Measurements from ENCODE around the gene EEPD1. TPM values are rescaled to one million over a fixed set of nuclear protein-coding genes. Genes with fewer than 3 reads are reported as not detected.
"Not testable (repeated sequence)": the region's sequence is repeated elsewhere in the genome, so short reads cannot be mapped to it uniquely, and the experiment has no call there.

EEPD1 gene
- 14.4 and 18.5 TPM in 2 replicates for total RNA-seq

DNA sequence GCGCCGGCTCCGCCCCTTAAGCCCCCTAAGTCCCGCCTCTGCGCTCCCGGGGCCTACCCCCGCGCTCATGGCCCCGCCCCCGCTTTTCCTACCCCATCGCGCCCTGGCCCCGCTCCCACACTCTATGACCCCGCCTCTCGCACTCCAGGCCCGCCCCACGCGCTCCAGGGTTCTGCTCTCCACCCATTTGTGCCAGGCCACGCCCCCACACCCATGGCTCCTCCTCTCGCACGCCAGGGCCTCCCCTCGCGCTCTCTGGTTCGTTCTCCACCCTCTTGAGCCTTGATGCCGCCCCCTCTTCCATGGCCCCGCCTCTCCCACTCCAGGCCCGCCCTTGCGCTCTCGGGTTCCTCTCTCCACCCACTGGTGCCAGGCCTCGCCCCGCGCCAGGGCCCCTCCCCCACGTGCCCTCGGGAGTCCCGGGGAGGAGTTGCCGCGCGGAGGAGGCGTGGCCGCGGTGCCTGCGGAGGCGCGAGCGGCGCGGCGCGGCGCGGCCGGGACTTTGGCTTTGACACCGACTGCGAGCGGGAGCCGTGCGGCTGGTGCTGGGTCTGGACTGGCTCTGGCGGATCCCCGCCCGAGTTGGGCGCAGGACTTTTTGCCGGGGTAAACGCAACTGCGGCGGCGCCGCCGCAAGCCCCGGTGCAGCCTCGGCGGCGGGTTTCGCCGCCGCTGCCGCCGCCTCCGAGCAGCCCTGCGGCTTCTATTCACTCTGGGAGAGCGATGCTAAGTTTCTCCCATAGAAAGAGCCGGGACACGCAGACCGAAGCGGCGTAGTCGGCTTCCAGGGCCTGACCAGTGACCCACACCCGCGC is at the start of gene EEPD1:
Gene EEPD1 (plus strand): TSS at position 499 of the 815 bp plus-strand sequence. CDS start 1,071 bp downstream, outside the sequence.
- intact Hi-C loops (cut with micrococcal nuclease) = loop anchor here (1.0 to 10.0 kb wide), 11 partner anchors 38 to 1294 kb away; partner anchors contain the start of genes DPY19L1, ELMO1 and HERPUD2

DNA sequence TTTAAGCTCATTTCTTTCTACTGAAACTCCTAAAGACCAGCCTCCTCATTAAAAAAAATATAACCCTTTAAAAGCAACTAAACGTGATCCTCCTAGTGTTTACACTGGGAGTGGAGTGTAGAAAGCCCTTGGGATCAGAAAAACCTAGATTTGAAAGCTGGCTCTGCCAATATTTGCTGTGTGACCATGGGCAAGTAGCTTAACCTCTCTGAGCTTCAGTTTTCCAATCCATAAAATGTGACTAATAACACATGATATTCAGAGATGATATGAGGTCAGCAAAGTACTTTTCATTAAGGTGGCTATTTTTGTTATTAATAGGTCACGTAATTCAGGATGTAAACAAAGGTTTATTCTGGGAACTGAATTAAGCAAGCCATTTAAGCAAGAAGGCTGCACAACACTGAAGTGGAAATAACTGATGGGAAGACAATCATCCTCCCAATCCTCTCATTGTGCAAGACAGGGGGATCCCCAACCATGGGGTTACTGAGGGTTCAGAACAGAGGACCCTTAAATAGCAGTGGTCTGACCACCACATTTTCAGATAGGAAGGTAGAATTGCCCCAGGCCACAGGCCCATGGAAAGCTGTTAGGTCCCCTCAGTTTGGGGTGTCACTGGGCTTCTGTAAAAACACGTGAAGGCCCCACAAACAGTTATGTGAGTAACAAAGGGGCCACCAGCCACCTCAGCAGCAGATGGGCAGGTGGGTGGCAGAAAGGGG is 49.1 kb upstream of the EEPD1 start:
- intact Hi-C loops (cut with micrococcal nuclease) = no loop called here

DNA sequence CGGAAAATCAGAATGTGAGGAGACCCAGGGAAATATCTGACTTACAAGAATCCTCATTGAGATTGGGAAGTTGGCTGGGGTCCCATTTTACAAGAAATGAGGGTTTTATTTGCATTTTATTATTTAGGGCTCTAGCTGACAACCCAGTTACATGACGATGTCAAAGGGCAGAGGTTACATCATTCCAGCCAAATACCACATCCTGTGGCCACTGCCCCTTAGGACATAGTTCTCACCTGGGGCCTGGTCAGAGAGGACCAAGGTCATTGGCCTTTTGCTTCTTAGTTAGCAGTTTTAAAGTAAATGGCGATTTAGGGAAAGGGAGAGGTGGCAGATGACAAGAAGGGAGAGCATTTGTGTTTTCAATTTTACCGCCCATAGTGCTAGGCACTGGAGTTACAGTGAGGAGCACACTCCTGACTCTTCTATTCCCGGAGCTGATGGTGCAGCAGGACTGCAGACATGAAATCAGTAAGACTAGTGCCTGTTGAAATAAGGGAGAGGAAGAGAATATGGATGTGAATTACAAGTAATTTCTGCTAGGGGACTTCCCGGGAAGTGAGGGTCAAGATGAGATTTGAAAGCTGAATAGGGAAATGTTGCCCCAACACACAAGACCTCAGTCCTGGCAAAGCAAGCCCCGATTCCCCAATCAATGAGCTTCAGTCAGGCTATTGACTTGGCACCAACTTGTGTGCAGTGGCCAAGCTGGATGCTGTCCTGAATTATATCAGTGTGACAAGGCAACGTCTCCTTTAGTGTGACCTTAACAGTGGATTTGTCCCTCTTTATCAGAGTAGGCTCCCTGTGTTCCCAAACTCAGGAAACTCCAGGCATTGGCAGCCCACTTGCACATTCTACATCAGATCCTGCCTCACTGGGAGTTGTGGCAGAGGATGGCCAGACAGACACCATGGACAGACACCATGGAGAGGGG is 45.8 kb upstream of the EEPD1 start:
- intact Hi-C loops (cut with micrococcal nuclease) = not testable (repeated sequence)

DNA sequence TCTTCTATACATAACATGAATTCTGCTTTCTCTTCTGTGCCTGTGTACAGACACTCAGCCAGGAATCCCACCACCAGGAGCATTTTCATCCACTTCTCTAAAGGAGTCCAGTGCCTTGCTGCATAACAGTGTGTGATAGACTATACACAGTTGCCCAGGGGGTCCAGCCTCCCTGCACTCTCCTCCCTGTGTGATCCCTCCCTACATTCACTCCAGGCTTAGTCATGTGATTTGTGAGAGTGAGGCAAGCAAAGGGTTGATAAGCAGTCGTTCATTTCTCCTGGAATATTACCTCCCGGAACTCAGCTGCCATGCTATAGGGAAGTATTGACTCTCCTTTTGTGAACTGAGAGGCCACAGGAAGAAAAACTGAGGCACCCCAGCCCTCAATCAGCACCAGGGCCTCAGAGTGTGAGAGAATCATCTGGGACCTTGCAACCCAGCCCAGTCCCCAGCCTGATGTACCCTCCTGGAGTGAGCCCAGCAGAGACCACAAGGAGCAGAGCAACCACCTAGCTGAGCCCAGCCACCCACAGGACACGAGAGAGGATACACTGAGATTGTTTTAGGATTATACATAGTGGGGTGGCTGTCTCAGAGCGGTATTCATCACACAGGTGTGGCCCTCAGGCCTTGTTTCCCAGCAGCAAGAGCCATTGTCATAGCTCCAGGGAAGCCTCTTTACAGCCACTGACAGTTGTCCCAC is 45.0 kb upstream of the EEPD1 start:
- intact Hi-C loops (cut with micrococcal nuclease) = no loop called here

DNA sequence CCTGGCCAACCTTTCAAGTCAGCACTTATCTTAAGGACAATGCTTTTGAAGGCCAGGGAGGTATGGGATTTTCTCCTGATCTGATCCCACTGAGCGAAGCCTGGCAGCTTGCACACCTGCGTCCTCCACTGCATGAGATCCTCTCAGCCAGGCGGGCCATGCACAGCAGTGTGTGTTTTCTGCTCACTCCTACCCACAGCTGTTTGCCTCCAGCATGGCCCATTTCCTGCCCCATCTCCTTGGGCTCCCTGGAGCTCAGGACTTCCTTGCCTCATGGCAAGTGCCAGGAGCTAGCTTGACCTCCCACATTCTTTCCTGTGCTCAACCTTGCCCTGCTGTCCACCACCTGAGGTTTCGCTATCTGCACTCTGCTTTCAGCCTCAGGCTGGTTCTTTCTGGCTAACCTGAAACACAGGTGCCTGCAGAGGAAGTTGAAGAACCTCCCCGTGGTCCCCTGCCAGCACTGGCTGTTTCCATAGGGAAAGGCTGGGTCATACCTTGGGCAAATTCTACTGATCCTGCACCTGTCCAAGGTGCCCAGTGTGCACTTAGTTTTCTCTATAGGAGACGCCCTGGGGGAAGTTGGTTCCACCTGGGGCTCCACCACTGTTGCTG is 43.9 kb upstream of the EEPD1 start:
- intact Hi-C loops (cut with micrococcal nuclease) = no loop called here

DNA sequence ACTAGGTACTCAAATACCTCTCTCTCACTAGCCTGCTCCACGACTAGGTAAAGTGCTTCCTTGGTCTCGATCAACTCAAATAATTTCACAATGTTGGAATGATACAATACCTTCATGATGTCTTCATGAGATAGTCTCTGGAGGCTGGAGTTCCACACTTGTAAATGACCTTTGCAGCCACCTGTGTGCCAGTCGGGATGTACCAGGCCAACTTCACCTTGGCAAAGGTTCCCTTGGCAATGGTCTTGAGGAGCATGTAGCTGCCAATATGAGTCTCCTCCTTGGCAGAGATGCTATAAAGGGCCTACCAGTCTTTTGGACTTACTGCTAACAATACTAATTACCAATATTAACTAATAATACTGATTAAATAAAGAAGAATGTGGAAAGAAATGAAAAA is 42.5 kb upstream of the EEPD1 start:
- intact Hi-C loops (cut with micrococcal nuclease) = no loop called here

DNA sequence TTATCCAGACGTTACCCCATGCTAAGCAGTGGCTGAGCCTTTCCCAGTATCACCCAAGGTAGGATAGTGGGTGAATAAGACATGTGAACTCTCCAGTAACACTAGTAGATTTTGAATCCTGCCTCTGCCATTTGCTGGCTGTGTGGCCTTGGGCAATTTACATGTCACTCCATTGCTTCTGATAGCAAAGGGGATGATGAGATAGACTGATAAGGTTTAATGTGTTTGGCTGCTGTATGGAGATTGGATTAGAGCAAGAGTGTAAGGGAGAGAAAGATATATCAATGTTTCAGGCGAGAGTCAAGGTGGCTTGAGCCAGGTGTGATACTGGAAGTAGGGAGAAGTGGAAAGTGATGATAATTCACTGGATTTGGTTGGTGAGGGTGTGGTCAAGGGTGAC is 40.1 kb upstream of the EEPD1 start:
- intact Hi-C loops (cut with micrococcal nuclease) = no loop called here

DNA sequence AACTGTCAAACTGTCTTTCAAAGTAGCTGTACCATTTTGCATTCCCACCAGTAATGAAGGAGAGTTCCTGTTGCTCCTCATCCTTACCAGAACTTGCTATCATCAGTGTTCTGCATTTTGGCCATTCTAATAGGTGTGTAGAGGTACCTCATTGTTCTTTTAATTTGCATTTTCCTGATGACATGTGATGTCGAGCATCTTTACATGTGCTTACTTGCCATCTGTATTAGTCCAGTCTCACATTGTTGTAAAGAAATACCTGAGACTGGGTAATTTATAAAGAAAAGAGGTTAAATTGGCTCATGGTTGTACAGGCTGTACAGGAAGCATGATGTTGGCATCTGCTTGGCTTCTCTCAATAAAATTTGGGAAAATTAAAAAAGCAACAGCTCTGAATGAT is 38.7 kb upstream of the EEPD1 start:
- intact Hi-C loops (cut with micrococcal nuclease) = loop anchor here (2.0 kb wide), 1 partner anchor 174 kb away; no protein-coding TSS in a partner anchor

DNA sequence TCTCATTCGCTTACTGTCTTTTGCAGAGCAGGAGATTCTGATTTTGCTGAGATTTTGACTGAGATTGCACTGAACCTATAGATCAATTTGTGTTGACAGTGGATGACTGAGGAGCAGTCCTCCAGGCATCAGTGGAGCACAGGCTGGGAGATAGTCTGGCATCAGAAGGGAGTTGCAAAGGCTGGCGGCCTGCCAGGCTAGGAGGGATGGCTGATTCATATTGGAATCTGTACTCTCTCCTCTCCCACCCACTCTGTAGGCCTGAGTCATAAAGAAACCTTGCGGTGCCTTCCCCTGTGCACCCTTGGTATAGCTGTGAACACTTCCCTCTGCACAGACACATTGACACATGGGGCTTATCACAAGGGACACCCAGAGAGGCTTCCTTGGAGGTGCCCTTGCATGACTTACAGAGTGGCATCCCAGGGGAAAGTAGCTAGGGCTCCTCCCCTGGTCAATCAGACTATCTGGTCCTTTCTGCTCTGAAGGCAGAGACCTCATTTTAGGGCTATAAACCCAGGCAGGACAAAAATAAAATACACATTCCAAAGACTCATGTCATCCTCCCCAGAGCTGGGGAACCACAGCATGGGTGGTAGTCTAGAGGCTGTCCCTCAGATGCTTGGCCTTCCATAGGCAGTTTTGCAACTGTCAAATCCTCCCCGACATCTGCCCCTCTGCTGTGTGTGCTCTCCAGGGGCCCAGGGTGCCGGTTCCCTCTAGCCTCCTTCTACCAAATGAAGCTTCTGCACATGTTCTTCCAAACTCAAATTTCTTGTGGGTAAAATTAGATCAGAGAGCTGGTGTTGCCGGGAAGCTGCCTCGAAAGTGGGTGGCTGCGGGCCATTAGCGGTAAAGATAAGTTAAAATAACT is 37.4 kb upstream of the EEPD1 start:
- intact Hi-C loops (cut with micrococcal nuclease) = loop anchor here (1.0 to 2.0 kb wide), 2 partner anchors 38 to 173 kb away; partner anchors contain the start of gene EEPD1

DNA sequence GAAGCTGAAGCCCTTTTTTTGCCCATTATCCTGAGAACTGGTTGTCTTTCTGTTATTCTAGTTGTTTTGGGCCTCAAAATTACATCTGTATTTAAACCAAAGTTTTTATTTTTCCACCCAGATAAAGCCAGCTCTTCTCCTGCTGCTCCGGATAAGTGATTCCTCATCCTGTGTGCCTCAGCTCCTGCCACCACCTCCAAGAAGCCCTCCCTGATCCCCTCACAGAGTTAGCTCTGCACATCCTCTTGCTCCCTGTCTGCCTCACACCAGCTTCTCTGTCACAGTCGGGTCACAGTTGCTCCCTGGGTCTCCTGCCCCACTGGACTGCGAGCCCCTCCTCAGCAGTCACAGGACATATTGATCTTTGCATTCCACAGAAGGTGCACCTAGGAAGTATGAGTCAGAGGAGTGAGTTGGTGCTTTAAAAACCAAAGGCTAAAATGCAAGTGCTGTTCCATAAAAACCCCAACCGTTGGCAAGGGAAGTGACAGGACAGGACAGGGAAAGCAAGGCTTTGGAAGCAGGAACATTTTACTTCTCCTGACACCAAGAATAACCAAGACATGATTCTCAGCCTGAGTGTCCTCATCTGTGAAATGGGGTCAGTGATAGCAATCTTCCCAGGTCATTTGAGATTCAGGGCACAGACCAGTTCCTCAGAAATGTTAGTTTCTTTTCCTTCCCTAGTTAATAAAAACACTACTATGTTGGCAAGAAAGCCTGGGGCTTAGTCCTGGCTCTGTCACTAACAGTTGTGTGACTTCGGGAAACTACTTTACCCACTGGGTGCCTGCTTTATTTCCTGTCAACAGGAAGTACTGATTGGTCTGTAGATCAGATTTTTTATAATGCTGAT is 36.5 kb upstream of the EEPD1 start:
- intact Hi-C loops (cut with micrococcal nuclease) = no loop called here

DNA sequence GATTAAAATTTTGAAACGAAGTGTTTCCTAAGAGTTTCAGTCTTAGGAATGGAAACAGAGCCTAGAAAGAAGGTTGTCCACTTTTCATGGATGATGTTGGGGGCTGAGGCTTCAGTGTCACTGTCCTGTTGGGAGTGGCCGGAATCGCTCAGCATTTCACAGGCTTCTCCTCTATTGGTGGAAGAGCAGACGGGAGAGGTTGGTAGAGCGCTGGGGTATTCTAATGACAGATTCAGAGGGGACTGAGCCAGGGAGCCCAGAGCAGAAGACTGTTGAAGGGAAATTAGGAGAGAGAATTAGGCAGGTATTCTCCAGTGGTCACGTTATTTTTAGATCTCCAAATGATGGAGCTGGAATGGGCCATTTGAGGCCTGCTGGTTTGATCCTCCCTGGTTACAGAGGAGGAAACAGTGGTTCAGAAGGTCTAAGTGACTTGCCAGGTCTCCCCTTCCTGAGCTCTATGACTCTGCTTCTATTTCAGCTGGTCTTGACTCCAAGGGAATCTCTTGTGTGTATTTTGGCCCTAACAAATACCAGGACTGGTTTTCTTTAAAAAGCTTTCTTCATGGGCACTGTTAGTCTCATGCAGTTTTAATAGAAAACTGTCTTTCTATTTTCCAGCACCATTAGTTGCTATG is 35.7 kb upstream of the EEPD1 start:
- intact Hi-C loops (cut with micrococcal nuclease) = no loop called here

DNA sequence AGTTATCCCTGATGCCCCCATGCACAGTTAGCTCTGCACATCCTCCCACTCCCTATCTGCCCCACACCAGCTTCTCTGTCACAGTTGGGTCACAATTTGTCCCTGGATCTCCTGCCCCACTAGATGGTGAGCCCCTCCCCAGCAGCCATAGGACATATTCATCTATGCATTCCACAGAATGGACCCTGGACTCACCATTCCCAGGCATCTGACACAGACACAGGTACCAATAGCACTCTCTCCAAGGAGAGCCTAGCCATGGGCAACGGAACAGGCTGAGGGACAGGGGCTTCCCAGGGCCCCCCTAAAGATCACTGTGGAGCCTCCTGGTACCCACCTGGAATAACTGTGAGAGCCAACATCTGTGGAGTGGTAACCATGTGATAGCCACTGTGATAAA is 34.7 kb upstream of the EEPD1 start:
- intact Hi-C loops (cut with micrococcal nuclease) = no loop called here

DNA sequence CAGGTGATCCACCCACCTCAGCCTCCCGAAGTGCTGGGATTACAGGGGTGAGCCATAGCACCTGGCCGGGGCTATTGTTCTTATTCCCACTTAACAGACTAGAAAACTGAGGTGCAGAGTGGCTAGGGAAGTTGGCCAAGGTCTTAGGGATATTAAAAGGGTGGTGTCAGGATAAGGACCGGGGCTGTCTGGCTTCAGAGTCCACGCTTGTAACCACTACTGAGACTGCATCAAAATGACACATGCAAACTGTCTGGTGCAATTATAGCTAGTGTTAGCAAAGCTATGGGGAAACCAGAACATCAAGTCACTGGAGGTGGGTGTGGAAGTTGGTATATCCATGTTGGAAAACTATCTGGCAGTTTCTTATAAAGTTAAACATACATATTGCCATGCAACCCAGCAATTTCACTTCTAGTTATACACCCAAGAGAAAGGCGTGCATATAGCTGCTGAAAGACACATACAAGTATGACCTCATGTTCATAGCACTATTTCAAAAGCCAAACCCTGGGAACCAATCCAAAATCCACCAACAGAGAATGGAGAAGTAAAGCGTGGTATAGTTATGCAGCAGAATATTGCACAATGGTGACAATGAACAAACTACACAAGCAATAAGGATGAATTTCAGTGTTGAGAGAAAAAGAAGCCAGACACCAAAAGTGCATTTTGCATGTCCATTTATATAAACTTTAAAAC is 33.9 kb upstream of the EEPD1 start:
- intact Hi-C loops (cut with micrococcal nuclease) = no loop called here

DNA sequence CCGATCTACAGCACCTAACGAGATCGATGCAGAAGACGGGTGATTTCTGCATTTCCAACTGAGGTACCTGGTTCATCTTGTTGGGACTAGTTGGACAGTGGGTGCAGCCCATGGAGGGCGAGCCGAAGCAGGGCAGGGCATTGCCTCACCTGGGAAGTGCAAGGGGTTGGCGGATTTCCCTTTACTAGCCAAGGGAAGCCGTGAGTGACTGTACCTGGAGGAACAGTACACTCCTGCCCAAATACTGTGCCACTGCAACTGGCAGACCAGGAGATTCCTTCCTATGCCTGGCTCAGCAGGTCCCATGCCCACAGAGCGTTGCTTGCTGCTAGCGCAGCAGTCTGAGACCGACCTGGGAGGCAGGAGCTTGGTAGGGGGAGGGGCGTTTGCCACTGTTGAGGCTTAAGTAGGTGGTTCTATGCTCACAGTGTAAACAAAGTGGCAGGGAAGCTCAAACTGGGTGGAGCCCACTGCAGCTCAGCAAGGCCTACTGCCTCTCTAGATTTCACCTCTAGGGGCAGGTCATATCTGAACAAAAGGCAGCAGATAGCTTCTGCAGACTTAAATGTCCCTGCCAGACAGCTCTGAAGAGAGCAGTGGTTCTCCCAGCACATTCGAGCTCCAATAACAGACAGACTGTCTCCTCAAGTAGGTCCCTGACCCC is 32.9 kb upstream of the EEPD1 start:
- intact Hi-C loops (cut with micrococcal nuclease) = not testable (repeated sequence)

DNA sequence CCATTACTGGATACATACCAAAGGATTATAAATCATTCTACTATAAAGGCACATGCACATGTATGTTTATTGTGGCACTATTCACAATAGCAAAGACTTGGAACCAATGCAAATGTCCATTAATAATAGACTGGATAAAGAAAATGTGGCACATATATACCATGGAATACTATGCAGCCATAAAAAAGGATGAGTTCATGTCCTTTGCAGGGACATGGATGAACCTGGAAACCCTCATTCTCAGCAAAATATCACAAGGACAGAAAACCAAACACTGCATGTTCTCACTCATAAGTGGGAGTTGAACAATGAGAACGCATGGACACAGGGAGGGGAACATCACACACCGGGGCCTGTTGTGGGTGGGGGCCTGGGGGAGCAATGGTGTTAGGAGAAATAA is 27.4 kb upstream of the EEPD1 start:
- intact Hi-C loops (cut with micrococcal nuclease) = not testable (repeated sequence)

DNA sequence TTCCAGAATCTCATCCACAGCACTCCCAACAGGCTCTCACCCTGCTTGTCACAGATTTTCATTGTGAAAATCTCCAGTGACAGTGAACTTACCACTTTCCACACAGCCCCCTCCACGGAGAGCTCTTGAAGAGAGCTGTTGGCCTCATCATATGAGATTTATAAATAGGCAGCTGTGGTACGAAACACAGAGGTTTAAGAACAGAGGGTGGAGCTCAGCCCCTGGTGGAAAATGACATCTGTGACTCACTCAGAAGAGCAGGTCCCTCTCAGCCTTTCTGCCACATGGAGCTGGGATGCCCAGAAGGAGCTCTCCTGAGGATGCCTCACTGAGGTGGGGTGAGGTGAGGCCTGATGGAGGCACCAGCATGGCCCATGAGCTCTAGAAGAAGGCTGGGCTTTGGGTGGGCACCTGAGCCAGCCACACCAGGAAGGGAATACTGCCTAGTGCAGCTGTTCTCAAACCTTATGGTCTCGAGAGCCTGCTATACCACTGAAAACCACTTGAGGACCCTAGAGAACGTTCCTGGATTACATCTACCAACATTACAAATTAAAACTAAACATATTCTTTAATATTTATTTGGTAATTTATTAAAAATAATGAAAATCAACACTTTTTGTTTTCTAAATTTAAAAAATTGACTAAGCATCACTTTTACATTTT is 25.8 kb upstream of the EEPD1 start:
- intact Hi-C loops (cut with micrococcal nuclease) = no loop called here
